Trophoblast cell (in vitro differentiated cells and primary cell): ENCODE results near the gene BCL11B.

Experiments
- DNase-seq, 2 donors: peaks; one replicate each; pipeline ENCODE4 v3.0.0-alpha.2; 2016
- H2AFZ ChIP-seq: 2 replicates; pipeline ENCODE4 v1.6.1; 2013; ENCODE audit warnings: low read length, moderate library complexity, mild to moderate bottlenecking; ENCODE audit not compliant: insufficient read depth, poor library complexity
- H2AK5ac ChIP-seq: 2 replicates; pipeline ENCODE4 v1.6.1; 2013; ENCODE audit warnings: mild to moderate bottlenecking, low read length
- H2BK120ac ChIP-seq: 2 replicates; pipeline ENCODE4 v1.6.1; 2013; ENCODE audit warnings: low read length, mild to moderate bottlenecking, moderate library complexity; ENCODE audit not compliant: insufficient read depth, poor library complexity
- H2BK12ac ChIP-seq: 2 replicates; pipeline ENCODE4 v1.6.1; 2013; ENCODE audit warnings: mild to moderate bottlenecking, low read length, moderate library complexity
- H2BK5ac ChIP-seq: 2 replicates; pipeline ENCODE4 v1.6.1; 2013; ENCODE audit warnings: low read length, low read depth, moderate library complexity, mild to moderate bottlenecking; ENCODE audit not compliant: poor library complexity
- H3K14ac ChIP-seq: 2 replicates; pipeline ENCODE4 v1.6.1; 2013; ENCODE audit warnings: mild to moderate bottlenecking, low read length
- H3K18ac ChIP-seq: 2 replicates; pipeline ENCODE4 v1.6.1; 2013; ENCODE audit warnings: mild to moderate bottlenecking, low read length
- H3K23ac ChIP-seq: 2 replicates; pipeline ENCODE4 v1.6.1; 2013; ENCODE audit warnings: low read length
- H3K27ac ChIP-seq: 2 replicates; pipeline ENCODE4 v1.5.1; 2013; ENCODE audit warnings: low read depth, mild to moderate bottlenecking, inconsistent platforms, low read length, moderate library complexity
- H3K27me3 ChIP-seq: 2 replicates; pipeline ENCODE4 v1.6.1; 2013; ENCODE audit warnings: inconsistent platforms, mild to moderate bottlenecking, low read length, moderate library complexity; ENCODE audit not compliant: insufficient read depth
- H3K36me3 ChIP-seq, 2 experiments: 1 replicate in 1 of 2; 2 replicates in 1 of 2; pipeline ENCODE4 v1.6.1; 2013; ENCODE audit warnings: low read length in 2 of 2, mild to moderate bottlenecking in 2 of 2, moderate library complexity in 1 of 2; ENCODE audit not compliant: insufficient read depth in 2 of 2, control insufficient read depth in 1 of 2
- H3K4ac ChIP-seq: 2 replicates; pipeline ENCODE4 v1.6.1; 2013; ENCODE audit warnings: low read depth, mild to moderate bottlenecking, low read length, moderate library complexity
- H3K4me1 ChIP-seq, 2 experiments: 1 replicate in 1 of 2; 2 replicates in 1 of 2; pipeline ENCODE4 v1.6.1; 2013; ENCODE audit warnings: low read length in 2 of 2, mild to moderate bottlenecking in 2 of 2, moderate library complexity in 1 of 2; ENCODE audit not compliant: insufficient read depth in 2 of 2, control insufficient read depth in 1 of 2
- H3K4me2 ChIP-seq: 2 replicates; pipeline ENCODE4 v1.6.1; 2013; ENCODE audit warnings: inconsistent platforms, mild to moderate bottlenecking, low read length, moderate library complexity
- H3K4me3 ChIP-seq: 2 replicates; pipeline ENCODE4 v1.5.1; 2013; ENCODE audit warnings: mild to moderate bottlenecking, low read depth, low read length, inconsistent platforms
- H3K79me1 ChIP-seq: one replicate; pipeline ENCODE4 v1.6.1; 2013; ENCODE audit warnings: low read length
- H3K79me2 ChIP-seq: 2 replicates; pipeline ENCODE4 v1.6.1; 2013; ENCODE audit warnings: low read length, mild to moderate bottlenecking; ENCODE audit not compliant: control insufficient read depth, insufficient read depth, poor library complexity
- H3K9ac ChIP-seq: 2 replicates; pipeline ENCODE4 v1.6.1; 2013; ENCODE audit warnings: mild to moderate bottlenecking, low read length
- H3K9me3 ChIP-seq: 2 replicates; pipeline ENCODE4 v1.6.1; 2013; ENCODE audit warnings: low read depth, mild to moderate bottlenecking, control low read depth, inconsistent platforms, low read length; ENCODE audit not compliant: insufficient read depth
- H4K12ac ChIP-seq: 2 replicates; pipeline ENCODE4 v1.6.1; 2013; ENCODE audit warnings: low read depth, mild to moderate bottlenecking, low read length, moderate library complexity
- H4K8ac ChIP-seq: 2 replicates; pipeline ENCODE4 v1.6.1; 2013; ENCODE audit warnings: low read depth, mild to moderate bottlenecking, low read length, moderate library complexity
- H4K91ac ChIP-seq: one replicate; pipeline ENCODE4 v1.6.1; 2013; ENCODE audit warnings: low read depth, mild to moderate bottlenecking, low read length, moderate library complexity
- WGBS: extraction: QIAGEN DNeasy Blood & Tissue Kit; methylation state at CpG from one replicate; pipeline ENCODE4 v1.1.7; 2013; ENCODE audit warnings: missing lambda C conversion rate; ENCODE audit not compliant: insufficient read length, insufficient coverage; ENCODE audit errors: extremely low coverage; 5-methylcytosine and 5-hydroxymethylcytosine counted together

BCL11B gene

GRCh38 chr14:99181804-99182520 lies 90.0 kb downstream of the BCL11B start:
- Histone ChIP-seq H4K8ac (no peak overlapping the region), H4K91ac (no peak overlapping the region), H2BK120ac (no peak overlapping the region), H2AFZ (no peak overlapping the region), H2BK12ac (no peak overlapping the region), H3K14ac (no peak overlapping the region), H3K27ac (no peak overlapping the region), H3K4ac (no peak overlapping the region), H3K36me3 (no peaks in the 10 kb centered on the region), H3K4me2 (no peak overlapping the region), H3K9ac (no peak overlapping the region), H3K9me3 (peaks cover 2% of the 10 kb centered on the region), H3K79me2 (no peaks in the 10 kb centered on the region), H3K4me1 (peaks cover 17 to 21% of the 10 kb centered on the region in 2 experiments), H3K18ac (no peak overlapping the region), H3K23ac (no peak overlapping the region), H3K4me3 (no peak overlapping the region), H2AK5ac (no peak overlapping the region), H2BK5ac (no peak overlapping the region), H3K79me1 (peaks cover 3% of the 10 kb centered on the region), H3K27me3 (no peaks in the 10 kb centered on the region), H4K12ac (no peak overlapping the region)
- DNase-seq: no peak
- no CpG with 5 or more reads among the region's 17 CpGs for WGBS

- H3K14ac ChIP-seq: peak overlapping the region; percentile 13
- H3K27me3 ChIP-seq: no peaks in the 10 kb centered on the region
- peaks cover 18 to 22% of the 10 kb centered on the region in 2 experiments for H3K4me1 ChIP-seq
- no peak overlapping the region for H3K27ac ChIP-seq
- no peak overlapping the region for H2BK12ac ChIP-seq
- no peaks in the 10 kb centered on the region for H3K79me2 ChIP-seq
- H3K4ac ChIP-seq: no peak overlapping the region
- no peak overlapping the region for H2AFZ ChIP-seq
- no peak overlapping the region for H3K4me2 ChIP-seq
- no CpG with 5 or more reads among the region's 11 CpGs for WGBS
- H4K12ac ChIP-seq: no peak overlapping the region
- H3K4me3 ChIP-seq: no peak overlapping the region
- H4K91ac ChIP-seq: no peak overlapping the region
- no peak overlapping the region for H2BK120ac ChIP-seq
- H3K9me3 ChIP-seq: peaks cover 2% of the 10 kb centered on the region
- no peak overlapping the region for H3K23ac ChIP-seq
- no peak overlapping the region for H2AK5ac ChIP-seq
- no peak overlapping the region for H3K18ac ChIP-seq
- no peak for DNase-seq
- no peaks in the 10 kb centered on the region for H3K36me3 ChIP-seq
- no peak overlapping the region for H2BK5ac ChIP-seq
- H4K8ac ChIP-seq: no peak overlapping the region
- peaks cover 3% of the 10 kb centered on the region for H3K79me1 ChIP-seq
- no peak overlapping the region for H3K9ac ChIP-seq
Observed at GRCh38 chr14:99181241-99181640, 90.8 kb downstream of the BCL11B start.

- Histone ChIP-seq H3K27me3 (no peaks in the 10 kb centered on the region), H4K12ac (no peak overlapping the region), H3K23ac (no peak overlapping the region), H3K4me3 (no peak overlapping the region), H2AK5ac (no peak overlapping the region), H3K9me3 (peaks cover 2% of the 10 kb centered on the region), H3K9ac (no peak overlapping the region), H2BK5ac (no peak overlapping the region), H3K36me3 (peaks cover 0 to 2% of the 10 kb centered on the region in 2 experiments), H4K8ac (no peak overlapping the region), H2BK120ac (no peak overlapping the region), H3K14ac (no peak overlapping the region), H4K91ac (no peak overlapping the region), H2BK12ac (no peak overlapping the region), H3K4me2 (no peak overlapping the region), H3K18ac (no peak overlapping the region), H3K4me1 (peaks cover 18 to 22% of the 10 kb centered on the region in 2 experiments), H3K79me2 (no peaks in the 10 kb centered on the region), H2AFZ (no peak overlapping the region), H3K79me1 (peaks cover 3% of the 10 kb centered on the region), H3K4ac (no peak overlapping the region), H3K27ac (no peak overlapping the region)
- WGBS: no CpG with 5 or more reads among the region's 9 CpGs
- DNase-seq: no peak
Observed at GRCh38 chr14:99179946-99180345, 92.1 kb downstream of the BCL11B start.

GRCh38 chr14:99179506-99179905 lies 92.5 kb downstream of the BCL11B start:
- Histone ChIP-seq H4K12ac (no peak overlapping the region), H3K36me3 (peaks cover 0 to 3% of the 10 kb centered on the region in 2 experiments), H3K23ac (no peak overlapping the region), H3K4ac (no peak overlapping the region), H4K91ac (no peak overlapping the region), H3K18ac (no peak overlapping the region), H3K79me2 (no peaks in the 10 kb centered on the region), H3K27me3 (no peaks in the 10 kb centered on the region), H3K4me3 (no peak overlapping the region), H2AK5ac (no peak overlapping the region), H2BK120ac (no peak overlapping the region), H2BK5ac (no peak overlapping the region), H2AFZ (no peak overlapping the region), H3K4me2 (no peak overlapping the region), H3K9me3 (peaks cover 2% of the 10 kb centered on the region), H2BK12ac (no peak overlapping the region), H3K9ac (no peak overlapping the region), H3K79me1 (peaks cover 3% of the 10 kb centered on the region), H3K27ac (no peak overlapping the region), H4K8ac (no peak overlapping the region), H3K4me1 (peaks cover 18 to 22% of the 10 kb centered on the region in 2 experiments), H3K14ac (no peak overlapping the region)
- no peak for DNase-seq
- WGBS: no CpG with 5 or more reads among the region's 9 CpGs
